Fibroblast of lung (primary cell): Measurements from ENCODE around the gene COL3A1. TPM values are rescaled to one million over a fixed set of nuclear protein-coding genes. Genes with fewer than 3 reads are reported as not detected.

Experiments
- DNase-seq, 2 donors: peaks; one replicate each; pipeline versions ENCODE4 v3.0.0 to v3.0.0-alpha.2; 2010; ENCODE audit warnings: low read depth in 2 of 2
- H2AFZ ChIP-seq: 2 replicates; pipeline ENCODE4 v1.5.1; 2012; ENCODE audit warnings: low read length, control low read depth, inconsistent platforms
- H3K27ac ChIP-seq: 2 replicates; pipeline ENCODE4 v1.5.1; 2011; ENCODE audit warnings: low read length, control low read depth; ENCODE audit not compliant: insufficient read depth
- H3K27me3 ChIP-seq: 2 replicates; pipeline ENCODE4 v1.5.1; 2011; ENCODE audit warnings: mild to moderate bottlenecking, low read length; ENCODE audit not compliant: control insufficient read depth, insufficient read depth
- H3K36me3 ChIP-seq: 2 replicates; pipeline ENCODE4 v1.5.1; 2011; ENCODE audit warnings: low read length; ENCODE audit not compliant: control insufficient read depth, insufficient read depth
- H3K4me1 ChIP-seq: 2 replicates; pipeline ENCODE4 v1.5.1; 2011; ENCODE audit warnings: low read length; ENCODE audit not compliant: control insufficient read depth, insufficient read depth; ENCODE audit errors: extremely low read depth
- H3K4me2 ChIP-seq: 2 replicates; pipeline ENCODE4 v1.5.1; 2011; ENCODE audit warnings: low read length, control low read depth; ENCODE audit not compliant: insufficient read depth; ENCODE audit errors: extremely low read depth
- H3K4me3 ChIP-seq, 4 experiments: fragments of 200-600 bp in 1 of 4; sonication (generic) in 1 of 4; replicated peaks in 1 of 4; 2 replicates each; pipeline ENCODE4 v1.5.1; 2011 to 2016; ENCODE audit warnings: low read length in 4 of 4, low read depth in 3 of 4, mild to moderate bottlenecking in 3 of 4, control low read depth in 2 of 4, inconsistent platforms in 1 of 4, mixed read lengths in 1 of 4; ENCODE audit not compliant: insufficient read depth in 1 of 4; ENCODE audit errors: control extremely low read depth in 1 of 4
- H3K79me2 ChIP-seq: 2 replicates; pipeline ENCODE4 v1.5.1; 2012; ENCODE audit warnings: mild to moderate bottlenecking, low read length, inconsistent platforms; ENCODE audit not compliant: control insufficient read depth, insufficient read depth
- H3K9ac ChIP-seq: 2 replicates; pipeline ENCODE4 v1.5.1; 2011; ENCODE audit warnings: mild to moderate bottlenecking, low read length, control low read depth; ENCODE audit not compliant: insufficient read depth
- H3K9me3 ChIP-seq: 2 replicates; pipeline ENCODE4 v1.5.1; 2012; ENCODE audit warnings: low read depth, low read length; ENCODE audit not compliant: control insufficient read depth, insufficient read depth
- H4K20me1 ChIP-seq: 2 replicates; pipeline ENCODE4 v1.5.1; 2011; ENCODE audit warnings: low read length; ENCODE audit not compliant: control insufficient read depth, insufficient read depth; ENCODE audit errors: extremely low read depth
- CTCF ChIP-seq, 2 donors: IDR thresholded peaks in 1 of 2; conservative IDR thresholded peaks in 1 of 2; 1 replicate in 1 of 2; 2 replicates in 1 of 2; pipeline ENCODE4 v1.5.1; 2011 to 2012; ENCODE audit warnings: low read length in 2 of 2, control low read depth in 1 of 2, inconsistent platforms in 1 of 2, low read depth in 1 of 2, mild to moderate bottlenecking in 1 of 2
- EZH2 ChIP-seq: IDR thresholded peaks from 2 replicates; pipeline ENCODE4 v1.5.1; 2012; ENCODE audit warnings: low read length, control low read depth, mild to moderate bottlenecking; ENCODE audit errors: missing control alignments
- polyA plus RNA-seq, 2 donors: library from polyadenylated mRNA; depleted of rRNA in 1 of 2; stranded (reverse) in 1 of 2; unstranded in 1 of 2; fragments of >200 nt; gene quantifications; 2 replicates each; pipeline ENCODE4 v1.2.1, GENCODE V29; 2011 to 2012; ENCODE audit warnings: missing spikeins in 1 of 2
- total RNA-seq: library from RNA; depleted of rRNA; stranded (reverse); fragments of >200 nt; gene quantifications from 2 replicates; pipeline ENCODE4 v1.2.1, GENCODE V29; 2014

COL3A1 gene
- total and polyA plus RNA-seq, 2 donors (not counting 1 experiment from before 2014, with no cell fraction given) = 925 to 2,255 TPM

DNA sequence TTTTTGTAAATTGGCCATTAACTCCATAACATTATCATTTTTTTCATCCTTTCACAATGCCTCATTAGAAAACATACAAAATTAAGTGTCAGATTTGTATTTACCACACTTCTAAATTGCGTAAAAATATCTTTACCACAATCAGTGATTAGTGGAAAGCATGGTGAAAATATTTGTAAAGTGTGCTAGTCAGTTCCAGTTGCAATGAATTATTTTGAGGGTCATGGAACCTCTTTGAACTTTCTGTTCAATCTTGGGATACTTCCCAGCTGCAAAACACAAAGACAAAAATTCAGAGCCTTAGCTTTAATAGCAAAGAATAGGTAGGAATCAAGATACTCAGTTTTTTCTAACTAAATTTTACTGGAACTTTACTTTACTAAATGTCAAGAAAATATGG is 4.0 kb upstream of the COL3A1 start:
- H3K9me3 ChIP-seq = no peaks in the 10 kb centered on the region
- H2AFZ ChIP-seq = no peak overlapping the region
- H4K20me1 ChIP-seq = no peaks in the 10 kb centered on the region
- TF ChIP-seq EZH2 = no peak
- no peak for TF ChIP-seq CTCF (conservative IDR thresholded peaks at IDR 0.05 in 1 of 2, IDR thresholded peaks at IDR 0.05 in 1 of 2; ENCODE audit: low read depth in 1 of 2, low read length in 2 of 2)
- no peaks in the 10 kb centered on the region for H3K36me3 ChIP-seq
- H3K9ac ChIP-seq = no peak overlapping the region
- H3K27ac ChIP-seq = no peak overlapping the region
- no peaks in the 10 kb centered on the region for H3K27me3 ChIP-seq
- H3K4me1 ChIP-seq = peaks cover 15% of the 10 kb centered on the region
- DNase-seq = peak; percentile 40 to 74
- peaks cover 15% of the 10 kb centered on the region for H3K79me2 ChIP-seq
- H3K4me2 ChIP-seq = peak overlapping the region; percentile 65
- no peak overlapping the region for H3K4me3 ChIP-seq

- H3K9me3 ChIP-seq = no peaks in the 10 kb centered on the region
- H4K20me1 ChIP-seq = no peaks in the 10 kb centered on the region
- H3K27ac ChIP-seq = no peak overlapping the region
- no peak for DNase-seq
- no peaks in the 10 kb centered on the region for H3K36me3 ChIP-seq
- peaks cover 27% of the 10 kb centered on the region for H3K79me2 ChIP-seq
- H3K4me2 ChIP-seq = peak overlapping the region; percentile 54
- no peak overlapping the region for H2AFZ ChIP-seq
- TF ChIP-seq CTCF (conservative IDR thresholded peaks at IDR 0.05 in 1 of 2, IDR thresholded peaks at IDR 0.05 in 1 of 2; ENCODE audit: low read depth in 1 of 2, low read length in 2 of 2) (no peak), EZH2 (no peak)
- H3K4me1 ChIP-seq = peaks cover 15% of the 10 kb centered on the region
- H3K27me3 ChIP-seq = no peaks in the 10 kb centered on the region
- no peak overlapping the region for H3K4me3 ChIP-seq
- no peak overlapping the region for H3K9ac ChIP-seq
Measured at GRCh38 chr2:188971432-188971861, 2.7 kb upstream of the COL3A1 start.

GRCh38 chr2:188973641-188974040 is 532 bp upstream of the COL3A1 start:
- Histone ChIP-seq H4K20me1 (peaks cover 2% of the 10 kb centered on the region), H3K4me3 (peak overlapping the region; percentile 63 to 100 (median 88)), H2AFZ (no peak overlapping the region), H3K4me1 (peaks cover 14% of the 10 kb centered on the region), H3K9ac (peak overlapping the region; percentile 13), H3K79me2 (peaks cover 48% of the 10 kb centered on the region), H3K36me3 (no peaks in the 10 kb centered on the region), H3K4me2 (peak overlapping the region; percentile 88), H3K9me3 (no peaks in the 10 kb centered on the region), H3K27ac (peak overlapping the region; percentile 83), H3K27me3 (no peaks in the 10 kb centered on the region)
- TF ChIP-seq EZH2 (no peak), CTCF (conservative IDR thresholded peaks at IDR 0.05 in 1 of 2, IDR thresholded peaks at IDR 0.05 in 1 of 2; ENCODE audit: low read depth in 1 of 2, low read length in 2 of 2) (no peak)
- peak in 1 of 2 donors; percentile 28 for DNase-seq
